ENCODE measurements around the gene EGR2.

Gene EGR2

GRCh38 chr10:62813453-62813852, 2.7 kb downstream of the EGR2 start:
- no peak for TF ChIP-seq GATA3 (IDR thresholded peaks at IDR 0.05; ENCODE audit: low read depth, low read length)
- no peak for TF ChIP-seq GATA2 (IDR thresholded peaks at IDR 0.05; ENCODE audit: low read depth, low read length)

- TF ChIP-seq GATA3 (IDR thresholded peaks at IDR 0.05; ENCODE audit: low read depth, low read length) (no peak), GATA2 (IDR thresholded peaks at IDR 0.05; ENCODE audit: low read depth, low read length) (no peak)
Measured at GRCh38 chr10:62812672-62813439, 3.3 kb downstream of the EGR2 start.

GRCh38 chr10:62811159-62811875, 4.8 kb downstream of the EGR2 start:
- TF ChIP-seq GATA3 (IDR thresholded peaks at IDR 0.05; ENCODE audit: low read depth, low read length) (no peak), GATA2 (IDR thresholded peaks at IDR 0.05; ENCODE audit: low read depth, low read length) (no peak)

GRCh38 chr10:62810156-62810902, 5.8 kb downstream of the EGR2 start:
- no peak for TF ChIP-seq GATA3 (IDR thresholded peaks at IDR 0.05; ENCODE audit: low read depth, low read length)
- no peak for TF ChIP-seq GATA2 (IDR thresholded peaks at IDR 0.05; ENCODE audit: low read depth, low read length)

GRCh38 chr10:62806251-62806650, 9.9 kb downstream of the EGR2 start:
- peak; percentile 49; the same call in 1 of the 2 replicates for TF ChIP-seq GATA2 (IDR thresholded peaks at IDR 0.05; ENCODE audit: low read depth, low read length)
- TF ChIP-seq GATA3 (IDR thresholded peaks at IDR 0.05; ENCODE audit: low read depth, low read length), result no peak

- TF ChIP-seq GATA2 (IDR thresholded peaks at IDR 0.05; ENCODE audit: low read depth, low read length) (no peak), GATA3 (IDR thresholded peaks at IDR 0.05; ENCODE audit: low read depth, low read length) (no peak)
Measured at GRCh38 chr10:62805231-62806099, 10.7 kb downstream of the EGR2 start.

- no peak for TF ChIP-seq GATA3 (IDR thresholded peaks at IDR 0.05; ENCODE audit: low read depth, low read length)
- 0 out of 2 replicates have a peak, but pooled peaks have one; percentile 12 for TF ChIP-seq GATA2 (IDR thresholded peaks at IDR 0.05; ENCODE audit: low read depth, low read length)
Measured at GRCh38 chr10:62804356-62805230, 11.6 kb downstream of the EGR2 start, which contains the start of gene ADO. Gene ADO (plus strand): TSS chr10:62804720. CDS start chr10:62805060, 340 bp downstream.

GRCh38 chr10:62803724-62804355, 12.3 kb downstream of the EGR2 start:
- TF ChIP-seq GATA3 (IDR thresholded peaks at IDR 0.05; ENCODE audit: low read depth, low read length) (no peak), GATA2 (IDR thresholded peaks at IDR 0.05; ENCODE audit: low read depth, low read length) (no peak)

- TF ChIP-seq GATA2 (IDR thresholded peaks at IDR 0.05; ENCODE audit: low read depth, low read length), result no peak
- no peak for TF ChIP-seq GATA3 (IDR thresholded peaks at IDR 0.05; ENCODE audit: low read depth, low read length)
Measured at GRCh38 chr10:62801871-62802270, 14.3 kb downstream of the EGR2 start.

- TF ChIP-seq GATA2 (IDR thresholded peaks at IDR 0.05; ENCODE audit: low read depth, low read length) (no peak), GATA3 (IDR thresholded peaks at IDR 0.05; ENCODE audit: low read depth, low read length) (no peak)
Measured at GRCh38 chr10:62796896-62797295, 19.3 kb downstream of the EGR2 start.

- TF ChIP-seq GATA3 (IDR thresholded peaks at IDR 0.05; ENCODE audit: low read depth, low read length), result no peak
Measured at GRCh38 chr10:62795762-62796161, 20.4 kb downstream of the EGR2 start.

GRCh38 chr10:62795100-62795499, 21.1 kb downstream of the EGR2 start:
- TF ChIP-seq GATA3 (IDR thresholded peaks at IDR 0.05; ENCODE audit: low read depth, low read length) (no peak), GATA2 (IDR thresholded peaks at IDR 0.05; ENCODE audit: low read depth, low read length) (no peak)
